K562 (cell line): ENCODE results near the gene SCUBE1.

Experiments used
- ARHGAP35 ChIP-seq: fragments of 450-650 bp; IDR thresholded peaks from 2 replicates; pipeline ENCODE4 v1.6.1; 2018; ENCODE audit not compliant: partially characterized antibody
- BRF1 ChIP-seq: IDR thresholded peaks from 3 replicates; pipeline ENCODE4 v1.6.1; 2011; ENCODE audit warnings: borderline replicate concordance, mild to moderate bottlenecking; ENCODE audit not compliant: insufficient read length; ENCODE audit errors: extremely low read depth
- CBFA2T2 ChIP-seq: fragments of 450-650 bp; conservative IDR thresholded peaks from 2 replicates; pipeline ENCODE4 v1.6.1; 2017; ENCODE audit warnings: mild to moderate bottlenecking
- ILF3 ChIP-seq: fragments of 450-650 bp; IDR thresholded peaks from 2 replicates; pipeline ENCODE4 v1.6.1; 2018; ENCODE audit warnings: antibody characterized with exemption, mild to moderate bottlenecking, moderate library complexity, borderline replicate concordance
- L3MBTL2 ChIP-seq: fragments of 450-650 bp; IDR thresholded peaks from 2 replicates; pipeline ENCODE4 v1.6.1; 2016; ENCODE audit warnings: mild to moderate bottlenecking, moderate library complexity
- NCOR1 ChIP-seq: fragments of 450-650 bp; IDR thresholded peaks from 2 replicates; pipeline ENCODE4 v1.6.1; 2016; ENCODE audit warnings: mild to moderate bottlenecking, moderate library complexity
- POLR2AphosphoS2 ChIP-seq: IDR thresholded peaks from 2 replicates; pipeline ENCODE4 v1.6.1; 2012; ENCODE audit warnings: low read length, improper control_type of control experiment
- TF ChIP-seq, protein P1 (sequence below): fragments of 250-450 bp; sonication (Bioruptor Pico); IDR thresholded peaks from 2 replicates; pipeline ENCODE4 v1.5.0; 2021; ENCODE audit warnings: mild to moderate bottlenecking, borderline replicate concordance
- TF ChIP-seq, protein P2 (sequence below), 3 experiments: IDR thresholded peaks in 2 of 3; conservative IDR thresholded peaks in 1 of 3; 2 replicates each; pipeline ENCODE4 v1.5.1; 2011 to 2012; ENCODE audit warnings: low read length in 3 of 3, mild to moderate bottlenecking in 3 of 3, control low read depth in 2 of 3, improper control_type of control experiment in 1 of 3, inconsistent platforms in 1 of 3, low read depth in 1 of 3, mixed read lengths in 1 of 3, moderate library complexity in 1 of 3; ENCODE audit not compliant: insufficient read depth in 2 of 3

GRCh38 chr22:43262990-43263644 is 80.1 kb downstream of the SCUBE1 start:
- TF ChIP-seq ARHGAP35, result no peak
- no peak for TF ChIP-seq POLR2AphosphoS2
- no peak for TF ChIP-seq L3MBTL2
- TF ChIP-seq NCOR1, result no peak
- no peak for TF ChIP-seq BRF1
- TF ChIP-seq, protein P1, sequence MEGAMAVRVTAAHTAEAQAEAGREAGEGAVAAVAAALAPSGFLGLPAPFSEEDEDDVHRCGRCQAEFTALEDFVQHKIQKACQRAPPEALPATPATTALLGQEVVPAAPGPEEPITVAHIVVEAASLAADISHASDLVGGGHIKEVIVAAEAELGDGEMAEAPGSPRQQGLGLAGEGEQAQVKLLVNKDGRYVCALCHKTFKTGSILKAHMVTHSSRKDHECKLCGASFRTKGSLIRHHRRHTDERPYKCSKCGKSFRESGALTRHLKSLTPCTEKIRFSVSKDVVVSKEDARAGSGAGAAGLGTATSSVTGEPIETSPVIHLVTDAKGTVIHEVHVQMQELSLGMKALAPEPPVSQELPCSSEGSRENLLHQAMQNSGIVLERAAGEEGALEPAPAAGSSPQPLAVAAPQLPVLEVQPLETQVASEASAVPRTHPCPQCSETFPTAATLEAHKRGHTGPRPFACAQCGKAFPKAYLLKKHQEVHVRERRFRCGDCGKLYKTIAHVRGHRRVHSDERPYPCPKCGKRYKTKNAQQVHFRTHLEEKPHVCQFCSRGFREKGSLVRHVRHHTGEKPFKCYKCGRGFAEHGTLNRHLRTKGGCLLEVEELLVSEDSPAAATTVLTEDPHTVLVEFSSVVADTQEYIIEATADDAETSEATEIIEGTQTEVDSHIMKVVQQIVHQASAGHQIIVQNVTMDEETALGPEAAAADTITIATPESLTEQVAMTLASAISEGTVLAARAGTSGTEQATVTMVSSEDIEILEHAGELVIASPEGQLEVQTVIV (CRISPR knock-in tag), result no peak
- TF ChIP-seq ILF3, result no peak
- TF ChIP-seq, protein P2, sequence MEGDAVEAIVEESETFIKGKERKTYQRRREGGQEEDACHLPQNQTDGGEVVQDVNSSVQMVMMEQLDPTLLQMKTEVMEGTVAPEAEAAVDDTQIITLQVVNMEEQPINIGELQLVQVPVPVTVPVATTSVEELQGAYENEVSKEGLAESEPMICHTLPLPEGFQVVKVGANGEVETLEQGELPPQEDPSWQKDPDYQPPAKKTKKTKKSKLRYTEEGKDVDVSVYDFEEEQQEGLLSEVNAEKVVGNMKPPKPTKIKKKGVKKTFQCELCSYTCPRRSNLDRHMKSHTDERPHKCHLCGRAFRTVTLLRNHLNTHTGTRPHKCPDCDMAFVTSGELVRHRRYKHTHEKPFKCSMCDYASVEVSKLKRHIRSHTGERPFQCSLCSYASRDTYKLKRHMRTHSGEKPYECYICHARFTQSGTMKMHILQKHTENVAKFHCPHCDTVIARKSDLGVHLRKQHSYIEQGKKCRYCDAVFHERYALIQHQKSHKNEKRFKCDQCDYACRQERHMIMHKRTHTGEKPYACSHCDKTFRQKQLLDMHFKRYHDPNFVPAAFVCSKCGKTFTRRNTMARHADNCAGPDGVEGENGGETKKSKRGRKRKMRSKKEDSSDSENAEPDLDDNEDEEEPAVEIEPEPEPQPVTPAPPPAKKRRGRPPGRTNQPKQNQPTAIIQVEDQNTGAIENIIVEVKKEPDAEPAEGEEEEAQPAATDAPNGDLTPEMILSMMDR (IDR thresholded peaks at IDR 0.05 in 2 of 3, conservative IDR thresholded peaks at IDR 0.05 in 1 of 3; ENCODE audit: insufficient read depth in 2 of 3, low read depth in 1 of 3, low read length in 3 of 3), result no peak
- no peak for TF ChIP-seq CBFA2T2
